GM12878 (cell line): Measurements from ENCODE around the gene PDE6A. TPM values are rescaled to one million over a fixed set of nuclear protein-coding genes. Genes with fewer than 3 reads are reported as not detected.

Experiments used
- ATAC-seq: fragments of 200-7000 bp; cut with Tn5 transposase; 3 replicates; pipeline ENCODE4 v1.9.1; 2020; ENCODE audit warnings: mild to moderate bottlenecking, moderate library complexity
- BruUV-seq: library from RNA; stranded (reverse); fragments of 400-500 nt; replicated peaks from 2 replicates; lab custom pipeline; 2021; lab: Mats Ljungman, UMichigan
- CTCF ChIA-PET: fragments of 300-600 bp; sonication (Branson Sonifier 250); formaldehyde crosslinking; extraction: SDS; loops from one replicate; lab custom pipeline; 2021; ENCODE audit warnings: inconsistent platforms; lab: Yijun Ruan, JAX
- POLR2A ChIA-PET: fragments of 350-600 bp; formaldehyde crosslinking; extraction: SDS; loops from one replicate; lab custom pipeline; 2021; ENCODE audit warnings: inconsistent platforms; lab: Charles Lee
- RAD21 ChIA-PET: fragments of 300-600 bp; sonication (Branson Sonifier 250); formaldehyde crosslinking; loops from one replicate; lab custom pipeline; 2023; ENCODE audit warnings: antibody characterized with exemption; ENCODE audit not compliant: unreplicated experiment; lab: Charles Lee
- SMC1A ChIA-PET: fragments of 300-600 bp; sonication (Branson Sonifier 250); formaldehyde crosslinking; loops from one replicate; lab custom pipeline; 2023; ENCODE audit not compliant: unreplicated experiment, uncharacterized antibody; lab: Charles Lee
- DNase-seq: peaks from one replicate; pipeline ENCODE4 v3.0.0-alpha.2; 2011; ENCODE audit warnings: low read depth, low spot score
- FAIRE-seq: peaks from 3 replicates; lab custom pipeline; 2011; peaks lifted over from hg19 to GRCh38; lab: Jason Lieb, UNC
- H2AFZ ChIP-seq: 2 replicates; pipeline ENCODE4 v1.6.0; 2011; ENCODE audit warnings: low read depth, low read length, control low read depth; ENCODE audit not compliant: control insufficient read depth
- H3K27ac ChIP-seq: 2 replicates; pipeline ENCODE4 v1.5.1; 2011; ENCODE audit warnings: control low read depth; ENCODE audit not compliant: control insufficient read depth, insufficient read depth
- H3K27me3 ChIP-seq, 2 experiments: replicated peaks in 1 of 2; 2 replicates each; pipeline versions ENCODE4 v1.6.0 to v1.6.1; 2011; ENCODE audit warnings: low read length in 1 of 2; ENCODE audit not compliant: control insufficient read depth in 2 of 2, insufficient read depth in 2 of 2
- H3K36me3 ChIP-seq, 2 experiments: 2 replicates each; pipeline ENCODE4 v1.5.1; 2011; ENCODE audit warnings: low read length in 1 of 2; ENCODE audit not compliant: control insufficient read depth in 2 of 2, insufficient read depth in 2 of 2
- H3K4me1 ChIP-seq: 2 replicates; pipeline ENCODE4 v1.6.1; 2011; ENCODE audit warnings: mild to moderate bottlenecking, low read length, moderate library complexity, mixed read lengths; ENCODE audit not compliant: control insufficient read depth, insufficient read depth
- H3K4me2 ChIP-seq: 2 replicates; pipeline ENCODE4 v1.6.0; 2011; ENCODE audit warnings: control low read depth; ENCODE audit not compliant: control insufficient read depth, insufficient read depth
- H3K4me3 ChIP-seq: fragments of 200-600 bp; sonication (generic); 2 replicates; pipeline ENCODE4 v1.5.1; 2016
- H3K79me2 ChIP-seq: 2 replicates; pipeline ENCODE4 v1.6.0; 2011; ENCODE audit warnings: low read length; ENCODE audit not compliant: control insufficient read depth, insufficient read depth
- H3K9ac ChIP-seq: 2 replicates; pipeline ENCODE4 v1.8.0; 2011; ENCODE audit warnings: low read length, control low read depth, mixed read lengths; ENCODE audit not compliant: control insufficient read depth, insufficient read depth
- H3K9me3 ChIP-seq: replicated peaks from 3 replicates; pipeline ENCODE4 v1.5.1; 2011; ENCODE audit warnings: mild to moderate bottlenecking, low read length; ENCODE audit not compliant: control insufficient read depth, insufficient read depth
- H4K20me1 ChIP-seq: 2 replicates; pipeline ENCODE4 v1.6.0; 2011; ENCODE audit not compliant: control insufficient read depth, insufficient read depth
- HDAC2 ChIP-seq: fragments of 200-600 bp; sonication (generic); IDR thresholded peaks from 2 replicates; pipeline ENCODE4 v1.6.1; 2017
- HDAC6 ChIP-seq: fragments of 200-600 bp; sonication (generic); IDR thresholded peaks from one replicate; pipeline ENCODE4 v1.8.0; 2017; ENCODE audit warnings: antibody characterized with exemption; ENCODE audit not compliant: unreplicated experiment
- MLLT1 ChIP-seq: fragments of 450-650 bp; IDR thresholded peaks from 2 replicates; pipeline ENCODE4 v1.6.1; 2016; ENCODE audit warnings: mild to moderate bottlenecking
- PAX8 ChIP-seq: fragments of 450-650 bp; IDR thresholded peaks from 2 replicates; pipeline ENCODE4 v1.6.1; 2017; ENCODE audit warnings: mild to moderate bottlenecking, moderate library complexity
- POLR2AphosphoS5 ChIP-seq: IDR thresholded peaks from 2 replicates; pipeline ENCODE4 v1.6.1; 2011; ENCODE audit warnings: mild to moderate bottlenecking, low read length, inconsistent platforms
- STAT1 ChIP-seq: fragments of 450-650 bp; conservative IDR thresholded peaks from 2 replicates; pipeline ENCODE4 v1.6.1; 2014; ENCODE audit warnings: antibody characterized with exemption, mild to moderate bottlenecking
- TCF7 ChIP-seq: IDR thresholded peaks from 2 replicates; pipeline ENCODE4 v1.6.1; 2014; ENCODE audit warnings: antibody characterized with exemption, borderline replicate concordance
- YBX1 ChIP-seq: fragments of 450-650 bp; IDR thresholded peaks from 2 replicates; pipeline ENCODE4 v1.6.1; 2016; ENCODE audit warnings: antibody characterized with exemption
- ZNF217 ChIP-seq: fragments of 450-650 bp; IDR thresholded peaks from 2 replicates; pipeline ENCODE4 v1.6.1; 2017; ENCODE audit warnings: antibody characterized with exemption, mild to moderate bottlenecking
- in situ Hi-C: fragments of 300-500 bp; cut with MboI; formaldehyde crosslinking; loops from 9 replicates; pipeline ENCODE4 v1.14.3; 2018; ENCODE audit warnings: mixed read lengths
- intact Hi-C: fragments of 100-400 bp; cut with micrococcal nuclease; formaldehyde crosslinking; loops from one replicate; pipeline ENCODE4 v1.14.2; 2022; ENCODE audit not compliant: unreplicated experiment
- polyA plus RNA-seq, 11 experiments: library from polyadenylated mRNA; depleted of rRNA in 4 of 11; unstranded in 6 of 11; stranded (reverse) in 5 of 11; fragments of >200 nt; fragmentation: Nextera tagmentation in 4 of 11; fragmentation: Illumina TruSeq in 1 of 11; extraction: Ambion mirVana in 4 of 11; extraction: Trizol in 1 of 11; gene quantifications; 1 replicate in 1 of 11; 2 replicates in 10 of 11; pipeline versions ENCODE4 v1.2.1 to v1.2.3, GENCODE V29; 2011 to 2016; ENCODE audit warnings: inconsistent platforms in 2 of 11, missing spikeins in 2 of 11, low read depth in 1 of 11
- total RNA-seq, 4 experiments: library from RNA; depleted of rRNA in 3 of 4; stranded (reverse); fragments of >200 nt in 3 of 4; fragmentation: Illumina TruSeq in 1 of 4; extraction: Trizol in 1 of 4; gene quantifications; 2 replicates each; pipeline versions ENCODE4 v1.2.1 to v1.2.3, GENCODE V29; 2013 to 2021

Gene PDE6A
- total and polyA plus RNA-seq, 10 of the 15 experiments (the other 5 are each of a cell fraction or from before 2014, with no cell fraction given) = 0.05 to 0.26 TPM; not detected in 8

GRCh38 chr5:149851211-149851610 lies 93.4 kb downstream of the PDE6A start:
- H3K4me1 ChIP-seq = no peaks in the 10 kb centered on the region
- FAIRE-seq (no peak), ATAC-seq (no peak), DNase-seq (no peak)
- ChIA-PET POLR2A (interaction anchor here (0.5 to 1.0 kb wide), 2 partner anchors 17 to 128 kb away, joined by 3 to 6 read pairs; no protein-coding TSS in a partner anchor), SMC1A (interaction anchor here (3.0 to 6.7 kb wide), 4 partner anchors 15 to 211 kb away, joined by 25 to 81 read pairs (median 80); no protein-coding TSS in a partner anchor), CTCF (interaction anchor here (1.1 to 23.0 kb wide), 12 partner anchors 15 to 505 kb away, joined by 3 to 462 read pairs (median 12); no protein-coding TSS in a partner anchor), RAD21 (interaction anchor here (0.8 to 9.1 kb wide), 7 partner anchors 19 to 496 kb away, joined by 3 to 137 read pairs (median 17); no protein-coding TSS in a partner anchor)
- no peak overlapping the region for H3K9ac ChIP-seq
- 0 out of 2 replicates have a peak, but pooled peaks cover 3% of the 10 kb centered on the region for H4K20me1 ChIP-seq
- peaks cover 9% of the 10 kb centered on the region in 2 experiments for H3K36me3 ChIP-seq
- intact Hi-C loops (loop anchor here (5.0 kb wide), 1 partner anchor 141 kb away; no protein-coding TSS in a partner anchor), in situ Hi-C loops (no loop called here)
- H3K9me3 ChIP-seq = no peaks in the 10 kb centered on the region
- H3K27me3 ChIP-seq = no peaks in the 10 kb centered on the region
- no TSS peak for BruUV-seq
- H2AFZ ChIP-seq = no peak overlapping the region
- H3K79me2 ChIP-seq = no peaks in the 10 kb centered on the region
- no peak overlapping the region for H3K27ac ChIP-seq
- H3K4me3 ChIP-seq = no peak overlapping the region
- no peak overlapping the region for H3K4me2 ChIP-seq
- TF ChIP-seq POLR2AphosphoS5 = no peak
- no peak for TF ChIP-seq HDAC6
- no peak for TF ChIP-seq TCF7
- no peak for TF ChIP-seq STAT1
- TF ChIP-seq YBX1 = no peak
- TF ChIP-seq PAX8 = no peak
- no peak for TF ChIP-seq HDAC2
- TF ChIP-seq ZNF217 = no peak
- no peak for TF ChIP-seq MLLT1
